GM21515 (cell line): ENCODE measurements around the gene CDH7.

Experiments
- ATAC-seq: cut with Tn5 transposase; IDR thresholded peaks from one replicate; pipeline ENCODE4 v1.9.1; 2021; ENCODE audit not compliant: unreplicated experiment

The CDH7 gene

DNA sequence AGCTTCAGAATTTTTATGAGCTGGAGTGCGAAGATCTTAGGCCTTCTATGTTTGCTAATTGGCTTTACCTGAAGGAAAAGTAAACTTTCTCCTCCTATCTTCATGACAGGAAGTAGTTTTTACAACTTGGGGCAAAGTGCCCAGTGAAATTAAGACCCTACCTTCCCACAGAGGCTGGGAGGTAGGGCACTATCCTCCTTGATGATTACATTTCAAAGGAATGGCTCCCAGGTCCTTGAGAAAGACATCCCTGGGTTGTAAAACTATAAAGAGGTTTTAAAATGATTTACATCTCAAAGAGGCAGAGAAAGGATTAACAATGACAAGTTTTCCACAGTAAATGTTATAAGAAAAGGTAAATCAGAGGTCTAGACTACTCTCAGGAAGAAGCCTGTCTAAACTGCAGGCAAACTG is 155.8 kb downstream of the CDH7 start:
- ATAC-seq: no peak

DNA sequence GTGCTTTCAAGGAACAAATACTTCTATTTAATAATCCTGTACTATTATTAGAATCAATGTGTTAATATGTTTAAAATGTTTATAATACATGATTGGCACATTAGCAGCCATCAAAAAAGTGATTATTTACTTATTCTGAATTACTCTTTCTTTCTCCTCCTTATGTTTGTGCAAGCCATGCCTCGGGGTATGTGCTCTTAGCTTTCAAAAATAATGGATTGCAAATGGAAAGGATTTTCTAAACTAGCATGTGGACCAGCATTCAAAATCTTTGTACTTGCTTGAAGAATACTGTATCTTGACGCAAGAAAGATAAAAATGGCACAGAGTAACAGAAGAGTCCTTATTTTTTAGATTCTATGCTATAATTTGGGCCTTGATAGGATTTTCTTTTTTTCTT is 156.5 kb downstream of the CDH7 start:
- ATAC-seq: no peak

GRCh38 chr18:65919018-65919417 is 168.2 kb downstream of the CDH7 start:
- ATAC-seq: no peak

- no peak for ATAC-seq
Measured at GRCh38 chr18:65919663-65920062, 168.9 kb downstream of the CDH7 start.

- no peak for ATAC-seq
Measured at GRCh38 chr18:65922103-65922502, 171.3 kb downstream of the CDH7 start.

- ATAC-seq: no peak
Measured at GRCh38 chr18:65924904-65925303, 174.1 kb downstream of the CDH7 start.

GRCh38 chr18:65934874-65935273 is 184.1 kb downstream of the CDH7 start:
- no peak for ATAC-seq

DNA sequence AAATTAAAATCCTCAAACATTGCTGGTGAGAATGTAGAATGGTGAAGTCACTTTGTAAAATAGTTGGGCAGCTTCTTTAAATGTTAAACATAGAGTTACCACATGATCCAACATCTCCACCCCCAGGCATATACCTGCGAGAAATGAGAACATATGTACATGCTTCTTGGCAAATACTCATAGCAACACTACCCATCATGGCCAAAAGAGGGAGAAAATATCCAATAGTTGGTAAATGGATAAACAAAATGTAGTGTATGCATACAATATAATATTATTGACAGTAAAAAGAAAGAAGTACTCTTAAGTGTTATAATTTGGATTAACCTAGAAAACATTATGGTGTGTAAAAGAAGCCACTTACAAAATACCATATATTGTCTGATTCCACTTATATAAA is 185.9 kb downstream of the CDH7 start:
- no peak for ATAC-seq

DNA sequence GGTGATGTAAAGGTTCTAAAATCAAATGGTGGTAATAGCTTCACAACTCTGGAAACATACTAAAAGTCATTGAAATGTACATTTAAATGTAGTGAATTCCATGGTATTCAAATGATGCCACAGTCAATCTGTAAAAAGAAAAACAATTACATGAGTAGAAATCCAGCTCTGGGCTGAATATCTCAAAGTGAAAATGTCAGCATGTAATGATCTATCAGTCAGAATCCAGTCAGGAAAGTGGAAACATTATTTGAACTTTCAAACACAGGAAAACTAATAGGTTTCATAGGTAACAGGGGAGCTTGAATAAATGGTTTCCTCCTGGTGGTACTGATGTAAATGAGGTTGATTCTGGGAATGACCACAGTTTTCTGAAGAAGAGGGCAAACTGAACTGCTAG is 186.4 kb downstream of the CDH7 start:
- ATAC-seq: no peak

DNA sequence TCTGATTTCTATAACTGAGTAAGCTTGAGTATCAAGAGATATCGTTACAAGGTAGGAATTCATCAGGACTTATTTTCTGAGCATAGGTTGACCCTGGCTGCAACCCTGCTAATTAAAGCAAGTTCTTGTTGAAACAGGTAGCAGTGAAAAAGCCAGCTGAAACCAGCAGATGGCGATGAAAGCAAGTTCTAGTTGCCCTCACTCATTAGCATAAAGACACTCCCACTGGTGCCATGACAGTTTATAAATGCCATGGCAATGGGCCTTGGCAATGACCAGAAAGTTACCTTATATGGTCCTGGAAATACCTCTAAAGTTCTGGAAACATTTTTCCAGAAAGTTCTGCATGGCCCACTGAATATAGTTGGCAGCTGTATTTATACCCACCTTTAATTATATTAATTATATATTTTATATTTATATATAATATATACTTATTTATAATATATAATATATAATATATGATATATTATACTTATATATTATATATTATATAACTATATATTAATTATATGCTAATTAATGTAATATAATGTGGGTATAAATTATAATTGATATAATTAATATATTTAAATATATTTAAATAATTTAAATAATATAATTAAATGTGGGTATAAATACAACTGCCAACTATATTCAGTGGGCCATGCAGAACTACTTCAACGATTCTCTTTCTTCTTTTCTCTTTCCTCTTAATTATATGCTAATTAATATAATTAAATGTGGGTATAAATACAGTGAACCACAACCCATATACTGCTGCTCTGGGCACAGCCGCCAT is 188.0 kb downstream of the CDH7 start:
- no peak for ATAC-seq
